Stimulated activated CD4-positive, alpha-beta T cell treated with anti-CD3 and anti-CD28 coated beads, Interleukin-4, amount 100 ng/mL, for 4 hours (primary cell): ENCODE data around the gene P2RX4.
"Not testable (repeated sequence)": the region's sequence is repeated elsewhere in the genome, so short reads cannot be mapped to it uniquely, and the experiment has no call there.

Experiments used
- DNase-seq, 2 experiments: peaks; one replicate each; pipeline ENCODE4 v3.0.0-alpha.2; 2020

P2RX4 gene

DNA sequence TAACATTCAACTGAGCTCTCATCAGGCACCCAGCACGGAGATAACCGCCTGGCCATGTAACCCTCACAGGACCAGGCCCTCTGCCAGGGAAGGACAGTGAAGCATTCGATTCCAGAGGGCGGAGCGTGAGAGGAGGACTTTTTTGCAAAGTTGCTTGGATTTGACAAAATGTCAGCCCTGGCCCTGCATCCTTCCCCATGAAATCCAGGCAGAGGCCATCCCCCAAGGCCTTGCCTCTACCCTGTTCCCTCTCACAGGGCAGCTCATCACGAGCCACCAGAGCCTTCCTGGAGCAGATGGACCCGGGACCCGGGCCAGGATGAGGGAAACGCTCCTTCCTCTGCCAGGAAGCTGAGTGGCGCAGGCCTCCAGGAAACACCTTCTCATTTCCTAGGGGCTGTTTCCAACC, 69.6 kb downstream of the P2RX4 start:
- DNase-seq, result no peak

DNA sequence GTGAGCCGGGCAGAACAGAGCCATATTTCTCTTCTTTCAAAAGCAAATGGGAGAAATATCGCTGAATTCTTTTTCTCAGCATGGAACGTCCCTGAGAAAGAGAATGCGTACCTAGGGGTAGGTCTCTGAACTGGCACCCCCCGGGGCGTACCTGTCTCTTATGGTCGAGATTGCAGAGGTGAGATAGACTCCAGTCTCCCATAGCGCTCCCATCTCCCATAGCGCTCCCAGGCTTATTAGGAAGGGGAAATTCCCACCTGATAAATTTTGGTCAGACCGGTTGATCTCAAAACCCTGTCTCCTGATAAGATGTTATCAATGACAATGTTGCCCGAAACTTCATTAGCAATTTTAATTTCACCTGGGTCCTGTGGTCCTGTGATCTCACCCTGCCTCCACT, 70.6 kb downstream of the P2RX4 start:
- not testable (repeated sequence) for DNase-seq

DNA sequence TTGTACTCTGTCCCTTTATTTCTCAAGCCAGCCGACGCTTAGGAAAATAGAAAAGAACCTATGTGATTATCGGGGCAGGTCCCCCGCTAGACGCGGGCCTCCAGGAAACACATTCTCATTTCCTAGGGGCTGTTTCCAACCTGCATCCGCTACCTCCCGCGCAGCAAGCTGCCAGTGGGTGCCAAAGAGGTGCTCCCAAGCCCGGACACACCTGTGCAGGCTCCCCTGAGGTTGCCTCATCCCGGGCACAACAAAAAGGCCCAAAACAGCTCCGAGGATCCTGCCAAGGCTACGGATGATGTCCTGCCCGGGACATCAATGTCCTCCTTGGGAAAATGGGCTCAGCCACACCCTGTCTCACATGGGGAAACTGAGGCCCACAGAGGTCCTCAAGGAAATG, 71.2 kb downstream of the P2RX4 start:
- DNase-seq, result not testable (repeated sequence)

DNA sequence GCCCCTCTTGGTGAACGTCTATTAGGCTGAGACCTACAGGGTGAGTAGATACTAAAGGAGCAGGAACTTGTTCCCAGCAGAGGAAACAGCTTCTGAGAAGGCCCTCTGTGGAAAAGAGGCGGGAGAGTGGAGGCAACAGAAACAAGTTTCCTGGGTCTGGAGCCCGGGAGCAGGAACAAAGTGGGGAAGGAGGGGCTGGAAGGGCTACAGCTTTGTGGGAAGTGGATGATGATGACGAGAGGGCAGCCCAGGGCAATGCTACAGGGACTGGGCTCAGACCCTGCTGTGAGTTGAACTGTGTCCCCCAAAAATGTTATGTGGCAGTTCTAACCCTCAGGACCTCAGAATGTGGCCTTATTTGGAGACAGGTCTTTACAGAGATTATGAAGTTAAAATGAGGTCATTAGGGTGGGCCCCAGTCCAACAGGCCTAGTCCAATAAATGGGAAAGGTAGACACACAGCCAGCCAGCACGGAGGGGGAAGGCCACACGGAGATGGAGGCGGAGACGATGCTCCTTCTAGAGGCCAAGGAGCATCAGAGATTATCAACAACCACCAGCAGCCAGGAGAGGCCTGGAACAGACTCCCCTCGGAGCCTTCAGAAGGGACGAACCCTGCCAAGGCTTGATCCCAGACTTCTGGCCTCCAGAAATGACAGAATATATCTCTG, 72.3 kb downstream of the P2RX4 start:
- no peak for DNase-seq

DNA sequence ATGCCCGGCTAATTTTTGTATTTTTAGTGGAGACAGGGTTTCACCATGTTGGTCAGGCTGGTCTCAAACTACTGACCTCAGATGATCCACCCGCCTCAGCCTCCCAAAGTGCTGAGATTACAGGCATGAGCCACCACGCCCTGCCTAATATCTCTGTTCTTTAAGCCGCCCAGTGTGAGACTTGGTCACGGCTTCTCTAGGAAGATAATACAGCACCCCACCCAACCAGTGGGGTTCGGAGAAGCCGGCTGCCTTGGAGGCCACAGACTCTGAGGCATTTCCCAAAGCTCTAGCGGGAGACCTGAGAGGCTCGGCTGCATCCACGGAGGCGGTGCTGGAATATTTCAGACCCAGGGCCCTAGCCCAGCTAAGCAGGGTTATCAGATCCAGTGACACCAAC, 73.0 kb downstream of the P2RX4 start:
- not testable (repeated sequence) for DNase-seq

DNA sequence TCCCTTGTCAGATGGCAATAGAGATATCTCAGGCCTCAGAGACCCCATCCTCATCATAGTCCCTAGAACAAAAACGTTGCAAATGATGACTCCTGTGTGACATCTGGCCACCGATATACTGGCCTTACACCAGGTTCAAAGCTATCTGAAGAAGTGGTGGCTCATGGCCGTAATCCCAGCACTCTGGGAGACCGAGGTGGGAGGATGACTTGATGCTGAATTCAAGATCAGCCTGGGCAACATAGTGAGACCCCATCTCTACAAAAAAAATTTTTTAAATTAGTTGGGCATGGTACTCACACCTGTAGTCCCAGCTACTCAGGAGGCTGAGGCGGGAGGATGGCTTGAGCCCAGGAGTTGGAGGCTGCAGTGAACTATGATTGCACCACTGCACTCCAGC, 73.5 kb downstream of the P2RX4 start:
- no peak for DNase-seq
